Adrenal gland (tissue), 5 donors: ENCODE measurements around the gene PLXNC1.

Experiments used
- CTCF ChIP-seq, 6 experiments: fragments of 450-650 bp in 4 of 6; fragments of 200-600 bp in 2 of 6; sonication (generic) in 1 of 6; IDR thresholded peaks; 1 replicate in 5 of 6; 2 replicates in 1 of 6; pipeline versions ENCODE4 v1.5.1 to v1.8.0; 2016 to 2021; ENCODE audit warnings: antibody characterized with exemption in 6 of 6, mild to moderate bottlenecking in 2 of 6, moderate library complexity in 1 of 6
- POLR2A ChIP-seq, 2 donors: fragments of 450-650 bp; IDR thresholded peaks; one replicate each; pipeline ENCODE4 v1.6.1; 2017; ENCODE audit warnings: antibody characterized with exemption in 2 of 2, mild to moderate bottlenecking in 2 of 2, moderate library complexity in 1 of 2
- donor health status: DM: no; HTN: no; CAD: no.

GRCh38 chr12:94247246-94247645 lies 98.9 kb downstream of the PLXNC1 start:
- TF ChIP-seq CTCF (IDR thresholded peaks at IDR 0.05), result no peak
- no peak for TF ChIP-seq POLR2A (IDR thresholded peaks at IDR 0.05)
